ENCODE measurements around the gene KMT2D. TPM values are rescaled to one million over a fixed set of nuclear protein-coding genes. Genes with fewer than 3 reads are reported as not detected.

The KMT2D gene
- total RNA-seq, 2 donors from 2014 or later = 118 to 123 TPM

DNA sequence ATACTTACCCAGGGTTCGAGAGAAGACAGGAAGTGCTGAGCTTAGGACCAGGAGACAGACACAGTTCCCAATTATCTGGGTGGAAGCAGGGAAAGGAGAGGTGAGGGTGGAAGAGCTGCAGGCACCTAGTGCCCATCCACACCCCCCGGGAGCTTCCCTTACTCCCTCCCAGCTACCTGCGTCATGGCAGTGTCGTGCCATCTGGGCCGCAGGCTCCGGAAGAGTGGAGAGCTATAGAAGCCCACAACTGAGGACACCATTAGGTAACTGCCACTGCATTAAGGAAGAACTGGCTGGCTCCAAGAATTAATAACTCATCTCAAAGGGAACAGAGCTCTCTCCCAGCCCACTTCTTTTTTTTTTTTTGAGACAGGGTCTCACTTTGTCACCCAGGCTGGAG is 39.8 kb upstream of the KMT2D start:
- H3K4me1 ChIP-seq (ENCODE audit: control insufficient read depth, insufficient read depth, low read length) = no peaks in the 10 kb centered on the region
- no peaks in the 10 kb centered on the region for H3K9me3 ChIP-seq (ENCODE audit: control insufficient read depth, low read length)
- Mint-ChIP-seq H3K27ac (no peak overlapping the region), H3K36me3 (ENCODE audit: low read depth) (peaks cover 72% of the 10 kb centered on the region), H3K27me3 (ENCODE audit: insufficient read depth) (peaks cover 5% of the 10 kb centered on the region), H3K9me3 (no peaks in the 10 kb centered on the region), H3K4me1 (no peaks in the 10 kb centered on the region), H3K4me3 (no peak overlapping the region)
- 92 to 100% methylated on average over 1 to 6 of the region's 6 CpGs for WGBS, 2 experiments (ENCODE audit: insufficient coverage in 1 of 2, insufficient read length in 1 of 2)
- DNase-seq = no peak
- H3K27ac ChIP-seq (ENCODE audit: low read depth, low read length) = no peak overlapping the region
- peaks cover 82% of the 10 kb centered on the region for H3K36me3 ChIP-seq (ENCODE audit: control insufficient read depth, insufficient read depth, low read length)
- no peak overlapping the region for H3K4me3 ChIP-seq (ENCODE audit: low read length)
- H3K27me3 ChIP-seq (ENCODE audit: control insufficient read depth, insufficient read depth, low read length, poor library complexity, severe bottlenecking) = peaks cover 4% of the 10 kb centered on the region
- TF ChIP-seq, protein P1, sequence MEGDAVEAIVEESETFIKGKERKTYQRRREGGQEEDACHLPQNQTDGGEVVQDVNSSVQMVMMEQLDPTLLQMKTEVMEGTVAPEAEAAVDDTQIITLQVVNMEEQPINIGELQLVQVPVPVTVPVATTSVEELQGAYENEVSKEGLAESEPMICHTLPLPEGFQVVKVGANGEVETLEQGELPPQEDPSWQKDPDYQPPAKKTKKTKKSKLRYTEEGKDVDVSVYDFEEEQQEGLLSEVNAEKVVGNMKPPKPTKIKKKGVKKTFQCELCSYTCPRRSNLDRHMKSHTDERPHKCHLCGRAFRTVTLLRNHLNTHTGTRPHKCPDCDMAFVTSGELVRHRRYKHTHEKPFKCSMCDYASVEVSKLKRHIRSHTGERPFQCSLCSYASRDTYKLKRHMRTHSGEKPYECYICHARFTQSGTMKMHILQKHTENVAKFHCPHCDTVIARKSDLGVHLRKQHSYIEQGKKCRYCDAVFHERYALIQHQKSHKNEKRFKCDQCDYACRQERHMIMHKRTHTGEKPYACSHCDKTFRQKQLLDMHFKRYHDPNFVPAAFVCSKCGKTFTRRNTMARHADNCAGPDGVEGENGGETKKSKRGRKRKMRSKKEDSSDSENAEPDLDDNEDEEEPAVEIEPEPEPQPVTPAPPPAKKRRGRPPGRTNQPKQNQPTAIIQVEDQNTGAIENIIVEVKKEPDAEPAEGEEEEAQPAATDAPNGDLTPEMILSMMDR (conservative IDR thresholded peaks at IDR 0.05) = no peak
- H3K9ac ChIP-seq (ENCODE audit: extremely low read depth, low read length, poor library complexity, severe bottlenecking) = no peak overlapping the region

GRCh38 chr12:49098703-49099102 is 38.1 kb upstream of the KMT2D start:
- DNase-seq = no peak
- Mint-ChIP-seq H3K4me1 (peaks cover 4% of the 10 kb centered on the region), H3K36me3 (ENCODE audit: low read depth) (peaks cover 67% of the 10 kb centered on the region), H3K27ac (no peak overlapping the region), H3K4me3 (no peak overlapping the region), H3K27me3 (ENCODE audit: insufficient read depth) (peaks cover 22% of the 10 kb centered on the region), H3K9me3 (no peaks in the 10 kb centered on the region)
- H3K9ac ChIP-seq (ENCODE audit: extremely low read depth, low read length, poor library complexity, severe bottlenecking) = no peak overlapping the region
- no peak overlapping the region for H3K27ac ChIP-seq (ENCODE audit: low read depth, low read length)
- H3K4me1 ChIP-seq (ENCODE audit: control insufficient read depth, insufficient read depth, low read length) = peaks cover 3% of the 10 kb centered on the region
- H3K36me3 ChIP-seq (ENCODE audit: control insufficient read depth, insufficient read depth, low read length) = peaks cover 69% of the 10 kb centered on the region
- TF ChIP-seq, protein P1 (conservative IDR thresholded peaks at IDR 0.05) = no peak
- 93 to 100% methylated on average over 1 to 2 of the region's 2 CpGs for WGBS, 2 experiments (ENCODE audit: insufficient coverage in 1 of 2, insufficient read length in 1 of 2)
- H3K27me3 ChIP-seq (ENCODE audit: control insufficient read depth, insufficient read depth, low read length, poor library complexity, severe bottlenecking) = peaks cover 20% of the 10 kb centered on the region
- H3K9me3 ChIP-seq (ENCODE audit: control insufficient read depth, low read length) = no peaks in the 10 kb centered on the region
- H3K4me3 ChIP-seq (ENCODE audit: low read length) = no peak overlapping the region

- no peak overlapping the region for H3K27ac ChIP-seq (ENCODE audit: low read depth, low read length)
- H3K36me3 ChIP-seq (ENCODE audit: control insufficient read depth, insufficient read depth, low read length) = peaks cover 63% of the 10 kb centered on the region
- 68 to 76% methylated on average over 2 to 4 of the region's 4 CpGs for WGBS, 2 experiments (ENCODE audit: insufficient coverage in 1 of 2, insufficient read length in 1 of 2)
- DNase-seq = peak; percentile 97
- H3K4me1 ChIP-seq (ENCODE audit: control insufficient read depth, insufficient read depth, low read length) = peaks cover 3% of the 10 kb centered on the region
- Mint-ChIP-seq H3K36me3 (ENCODE audit: low read depth) (peaks cover 63% of the 10 kb centered on the region), H3K4me3 (no peak overlapping the region), H3K4me1 (peaks cover 4% of the 10 kb centered on the region), H3K27ac (no peak overlapping the region), H3K27me3 (ENCODE audit: insufficient read depth) (peaks cover 28% of the 10 kb centered on the region), H3K9me3 (no peaks in the 10 kb centered on the region)
- peaks cover 27% of the 10 kb centered on the region for H3K27me3 ChIP-seq (ENCODE audit: control insufficient read depth, insufficient read depth, low read length, poor library complexity, severe bottlenecking)
- no peak overlapping the region for H3K9ac ChIP-seq (ENCODE audit: extremely low read depth, low read length, poor library complexity, severe bottlenecking)
- TF ChIP-seq, protein P1 (conservative IDR thresholded peaks at IDR 0.05) = peak; percentile 90
- H3K9me3 ChIP-seq (ENCODE audit: control insufficient read depth, low read length) = no peaks in the 10 kb centered on the region
- no peak overlapping the region for H3K4me3 ChIP-seq (ENCODE audit: low read length)
These were observed 37.4 kb upstream of the KMT2D start for GRCh38 chr12:49098035-49098451.
